Hepatocyte (in vitro differentiated cells): ENCODE data around the gene ISYNA1.

ENCODE experiments used
- CTCF ChIP-seq: fragments of 200-600 bp; sonication (generic); IDR thresholded peaks from 2 replicates; pipeline ENCODE4 v1.5.1; 2016; ENCODE audit warnings: antibody characterized with exemption, mild to moderate bottlenecking; ENCODE audit not compliant: poor library complexity
- EZH2 ChIP-seq: fragments of 200-600 bp; sonication (generic); IDR thresholded peaks from 2 replicates; pipeline ENCODE4 v1.6.1; 2016; ENCODE audit warnings: antibody characterized with exemption, mild to moderate bottlenecking, borderline replicate concordance

- TF ChIP-seq CTCF (no peak), EZH2 (no peak)
Measured at GRCh38 chr19:18418483-18419194, 19.3 kb downstream of the ISYNA1 start.
